ENCODE results near the gene ATP10B.

DNA sequence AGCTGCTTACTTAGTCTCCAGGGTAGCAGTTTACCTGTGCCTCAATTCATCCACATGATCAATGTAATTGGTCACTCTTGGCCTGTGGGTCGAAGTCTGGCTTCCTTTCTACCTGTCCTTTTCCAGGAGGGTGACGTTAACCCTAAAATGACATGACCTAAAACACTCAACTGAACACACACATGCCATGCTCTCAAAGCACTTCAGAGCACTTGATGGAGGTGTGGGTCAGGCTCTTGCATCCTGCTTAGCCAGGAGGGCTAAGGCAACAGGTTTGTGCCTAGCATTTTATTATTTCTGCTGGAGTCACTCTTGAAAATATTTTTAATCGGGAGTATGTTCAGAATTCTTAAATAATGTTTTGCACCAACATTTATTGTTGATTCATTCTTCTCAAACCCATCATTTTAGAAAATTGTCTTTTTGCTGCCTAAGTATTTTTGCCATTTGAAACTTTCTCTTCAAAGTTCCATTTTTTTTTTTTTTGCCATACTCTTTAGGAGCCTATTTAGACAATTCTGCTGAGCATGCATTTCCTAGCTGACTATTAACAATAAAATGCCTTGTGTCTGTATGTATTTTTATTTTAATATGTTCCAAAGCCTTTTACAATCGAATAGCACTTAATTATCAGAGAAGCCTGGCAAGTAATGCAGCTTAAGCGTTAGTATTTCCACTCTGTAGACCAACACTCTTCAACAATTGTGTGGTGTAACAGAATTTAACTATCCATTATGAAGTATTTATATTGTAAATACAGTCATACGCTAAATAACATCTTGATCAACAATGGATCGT, 59.1 kb downstream of the ATP10B start:
- no peak for TF ChIP-seq POLR2A (IDR thresholded peaks at IDR 0.05)
- no peak for TF ChIP-seq CTCF (IDR thresholded peaks at IDR 0.05)
